ENCODE measurements around the gene MICU1. TPM values are rescaled to one million over a fixed set of nuclear protein-coding genes. Genes with fewer than 3 reads are reported as not detected.
"Not testable (repeated sequence)": the region's sequence is repeated elsewhere in the genome, so short reads cannot be mapped to it uniquely, and the experiment has no call there.

MICU1 gene
- polyA plus RNA-seq, 2 donors = 15.0 to 18.1 TPM

GRCh38 chr10:72543855-72544254, 82.0 kb downstream of the MICU1 start:
- not testable (repeated sequence) for H3K9me3 ChIP-seq (ENCODE audit: control insufficient read depth in 2 of 2, insufficient read depth in 1 of 2, low read depth in 1 of 2, low read length in 1 of 2); H3K27ac ChIP-seq (ENCODE audit: low read depth in 2 of 2, low read length in 1 of 2); H3K27me3 ChIP-seq (ENCODE audit: control insufficient read depth in 1 of 2, insufficient read depth in 2 of 2, low read length in 2 of 2); H3K4me3 ChIP-seq (ENCODE audit: low read depth in 1 of 2, low read length in 2 of 2); H3K4me1 ChIP-seq (ENCODE audit: control insufficient read depth in 2 of 2, insufficient read depth in 2 of 2, low read length in 1 of 2); H3K36me3 ChIP-seq (ENCODE audit: control insufficient read depth in 2 of 2, insufficient read depth in 2 of 2, low read length in 1 of 2)
- WGBS, 2 donors = 92 to 96% methylated on average over 6 of the region's 6 CpGs

- Histone ChIP-seq H3K27ac (ENCODE audit: low read depth in 2 of 2, low read length in 1 of 2) (no peak overlapping the region), H3K4me1 (ENCODE audit: control insufficient read depth in 2 of 2, insufficient read depth in 2 of 2, low read length in 1 of 2) (no peaks in the 10 kb centered on the region), H3K9me3 (ENCODE audit: control insufficient read depth in 2 of 2, insufficient read depth in 1 of 2, low read depth in 1 of 2, low read length in 1 of 2) (no peaks in the 10 kb centered on the region), H3K36me3 (ENCODE audit: control insufficient read depth in 2 of 2, insufficient read depth in 2 of 2, low read length in 1 of 2) (peaks cover 0 to 3% of the 10 kb centered on the region in 2 donors), H3K27me3 (ENCODE audit: control insufficient read depth in 1 of 2, insufficient read depth in 2 of 2, low read length in 2 of 2) (no peaks in the 10 kb centered on the region), H3K4me3 (ENCODE audit: low read depth in 1 of 2, low read length in 2 of 2) (no peak overlapping the region)
- 97% methylated on average over 8 of the region's 8 CpGs for WGBS, 2 donors
Observed at GRCh38 chr10:72542396-72542815, 83.5 kb downstream of the MICU1 start.

- Histone ChIP-seq H3K27me3 (ENCODE audit: control insufficient read depth in 1 of 2, insufficient read depth in 2 of 2, low read length in 2 of 2) (no peaks in the 10 kb centered on the region), H3K4me3 (ENCODE audit: low read depth in 1 of 2, low read length in 2 of 2) (no peak overlapping the region), H3K36me3 (ENCODE audit: control insufficient read depth in 2 of 2, insufficient read depth in 2 of 2, low read length in 1 of 2) (peaks cover 0 to 3% of the 10 kb centered on the region in 2 donors), H3K4me1 (ENCODE audit: control insufficient read depth in 2 of 2, insufficient read depth in 2 of 2, low read length in 1 of 2) (no peaks in the 10 kb centered on the region), H3K9me3 (ENCODE audit: control insufficient read depth in 2 of 2, insufficient read depth in 1 of 2, low read depth in 1 of 2, low read length in 1 of 2) (no peaks in the 10 kb centered on the region), H3K27ac (ENCODE audit: low read depth in 2 of 2, low read length in 1 of 2) (no peak overlapping the region)
Observed at GRCh38 chr10:72541337-72541736, 84.5 kb downstream of the MICU1 start.

GRCh38 chr10:72540193-72540807, 85.6 kb downstream of the MICU1 start:
- Histone ChIP-seq H3K27ac (ENCODE audit: low read depth in 2 of 2, low read length in 1 of 2) (no peak overlapping the region), H3K4me1 (ENCODE audit: control insufficient read depth in 2 of 2, insufficient read depth in 2 of 2, low read length in 1 of 2) (no peaks in the 10 kb centered on the region), H3K36me3 (ENCODE audit: control insufficient read depth in 2 of 2, insufficient read depth in 2 of 2, low read length in 1 of 2) (peaks cover 0 to 3% of the 10 kb centered on the region in 2 donors), H3K4me3 (ENCODE audit: low read depth in 1 of 2, low read length in 2 of 2) (no peak overlapping the region), H3K9me3 (ENCODE audit: control insufficient read depth in 2 of 2, insufficient read depth in 1 of 2, low read depth in 1 of 2, low read length in 1 of 2) (no peaks in the 10 kb centered on the region), H3K27me3 (ENCODE audit: control insufficient read depth in 1 of 2, insufficient read depth in 2 of 2, low read length in 2 of 2) (no peaks in the 10 kb centered on the region)
- 93 to 97% methylated on average over 2 of the region's 2 CpGs for WGBS, 2 donors

- H3K27me3 ChIP-seq (ENCODE audit: control insufficient read depth in 1 of 2, insufficient read depth in 2 of 2, low read length in 2 of 2) = no peaks in the 10 kb centered on the region
- no peaks in the 10 kb centered on the region for H3K9me3 ChIP-seq (ENCODE audit: control insufficient read depth in 2 of 2, insufficient read depth in 1 of 2, low read depth in 1 of 2, low read length in 1 of 2)
- H3K4me1 ChIP-seq (ENCODE audit: control insufficient read depth in 2 of 2, insufficient read depth in 2 of 2, low read length in 1 of 2) = no peaks in the 10 kb centered on the region
- no peak overlapping the region for H3K4me3 ChIP-seq (ENCODE audit: low read depth in 1 of 2, low read length in 2 of 2)
- peaks cover 0 to 3% of the 10 kb centered on the region in 2 donors for H3K36me3 ChIP-seq (ENCODE audit: control insufficient read depth in 2 of 2, insufficient read depth in 2 of 2, low read length in 1 of 2)
- 94 to 96% methylated on average over 1 of the region's 1 CpG for WGBS, 2 donors
- no peak overlapping the region for H3K27ac ChIP-seq (ENCODE audit: low read depth in 2 of 2, low read length in 1 of 2)
Observed at GRCh38 chr10:72539137-72539536, 86.7 kb downstream of the MICU1 start.

GRCh38 chr10:72525689-72526088, 100.2 kb downstream of the MICU1 start:
- Histone ChIP-seq H3K4me3 (ENCODE audit: low read depth in 1 of 2, low read length in 2 of 2) (no peak overlapping the region), H3K36me3 (ENCODE audit: control insufficient read depth in 2 of 2, insufficient read depth in 2 of 2, low read length in 1 of 2) (no peaks in the 10 kb centered on the region), H3K27ac (ENCODE audit: low read depth in 2 of 2, low read length in 1 of 2) (no peak overlapping the region), H3K9me3 (ENCODE audit: control insufficient read depth in 2 of 2, insufficient read depth in 1 of 2, low read depth in 1 of 2, low read length in 1 of 2) (no peaks in the 10 kb centered on the region), H3K27me3 (ENCODE audit: control insufficient read depth in 1 of 2, insufficient read depth in 2 of 2, low read length in 2 of 2) (no peaks in the 10 kb centered on the region), H3K4me1 (ENCODE audit: control insufficient read depth in 2 of 2, insufficient read depth in 2 of 2, low read length in 1 of 2) (no peaks in the 10 kb centered on the region)

GRCh38 chr10:72525277-72525676, 100.6 kb downstream of the MICU1 start:
- H3K4me3 ChIP-seq (ENCODE audit: low read depth in 1 of 2, low read length in 2 of 2) = no peak overlapping the region
- no peak overlapping the region for H3K27ac ChIP-seq (ENCODE audit: low read depth in 2 of 2, low read length in 1 of 2)
- 74 to 81% methylated on average over 5 of the region's 5 CpGs for WGBS, 2 donors
- H3K27me3 ChIP-seq (ENCODE audit: control insufficient read depth in 1 of 2, insufficient read depth in 2 of 2, low read length in 2 of 2) = no peaks in the 10 kb centered on the region
- no peaks in the 10 kb centered on the region for H3K4me1 ChIP-seq (ENCODE audit: control insufficient read depth in 2 of 2, insufficient read depth in 2 of 2, low read length in 1 of 2)
- no peaks in the 10 kb centered on the region for H3K36me3 ChIP-seq (ENCODE audit: control insufficient read depth in 2 of 2, insufficient read depth in 2 of 2, low read length in 1 of 2)
- H3K9me3 ChIP-seq (ENCODE audit: control insufficient read depth in 2 of 2, insufficient read depth in 1 of 2, low read depth in 1 of 2, low read length in 1 of 2) = no peaks in the 10 kb centered on the region

- Histone ChIP-seq H3K27me3 (ENCODE audit: control insufficient read depth in 1 of 2, insufficient read depth in 2 of 2, low read length in 2 of 2) (no peaks in the 10 kb centered on the region), H3K9me3 (ENCODE audit: control insufficient read depth in 2 of 2, insufficient read depth in 1 of 2, low read depth in 1 of 2, low read length in 1 of 2) (no peaks in the 10 kb centered on the region), H3K36me3 (ENCODE audit: control insufficient read depth in 2 of 2, insufficient read depth in 2 of 2, low read length in 1 of 2) (no peaks in the 10 kb centered on the region), H3K27ac (ENCODE audit: low read depth in 2 of 2, low read length in 1 of 2) (no peak overlapping the region), H3K4me3 (ENCODE audit: low read depth in 1 of 2, low read length in 2 of 2) (no peak overlapping the region), H3K4me1 (ENCODE audit: control insufficient read depth in 2 of 2, insufficient read depth in 2 of 2, low read length in 1 of 2) (no peaks in the 10 kb centered on the region)
- 76 to 81% methylated on average over 2 of the region's 2 CpGs for WGBS, 2 donors
Observed at GRCh38 chr10:72524489-72524888, 101.4 kb downstream of the MICU1 start.

- 94 to 95% methylated on average over 3 of the region's 3 CpGs for WGBS, 2 donors
- H3K27ac ChIP-seq (ENCODE audit: low read depth in 2 of 2, low read length in 1 of 2) = no peak overlapping the region
- H3K9me3 ChIP-seq (ENCODE audit: control insufficient read depth in 2 of 2, insufficient read depth in 1 of 2, low read depth in 1 of 2, low read length in 1 of 2) = no peaks in the 10 kb centered on the region
- H3K4me1 ChIP-seq (ENCODE audit: control insufficient read depth in 2 of 2, insufficient read depth in 2 of 2, low read length in 1 of 2) = no peaks in the 10 kb centered on the region
- H3K36me3 ChIP-seq (ENCODE audit: control insufficient read depth in 2 of 2, insufficient read depth in 2 of 2, low read length in 1 of 2) = no peaks in the 10 kb centered on the region
- H3K27me3 ChIP-seq (ENCODE audit: control insufficient read depth in 1 of 2, insufficient read depth in 2 of 2, low read length in 2 of 2) = no peaks in the 10 kb centered on the region
- H3K4me3 ChIP-seq (ENCODE audit: low read depth in 1 of 2, low read length in 2 of 2) = no peak overlapping the region
Observed at GRCh38 chr10:72523932-72524396, 101.9 kb downstream of the MICU1 start.

GRCh38 chr10:72523062-72523461, 102.8 kb downstream of the MICU1 start:
- Histone ChIP-seq H3K4me1 (ENCODE audit: control insufficient read depth in 2 of 2, insufficient read depth in 2 of 2, low read length in 1 of 2) (no peaks in the 10 kb centered on the region), H3K36me3 (ENCODE audit: control insufficient read depth in 2 of 2, insufficient read depth in 2 of 2, low read length in 1 of 2) (no peaks in the 10 kb centered on the region), H3K4me3 (ENCODE audit: low read depth in 1 of 2, low read length in 2 of 2) (no peak overlapping the region), H3K9me3 (ENCODE audit: control insufficient read depth in 2 of 2, insufficient read depth in 1 of 2, low read depth in 1 of 2, low read length in 1 of 2) (no peaks in the 10 kb centered on the region), H3K27ac (ENCODE audit: low read depth in 2 of 2, low read length in 1 of 2) (no peak overlapping the region), H3K27me3 (ENCODE audit: control insufficient read depth in 1 of 2, insufficient read depth in 2 of 2, low read length in 2 of 2) (no peaks in the 10 kb centered on the region)
- WGBS, 2 donors = 91 to 94% methylated on average over 5 of the region's 5 CpGs

All from esophagus (tissue), 2 donors.